H9 (cell line): ENCODE measurements around the gene GTF2F2. TPM values are rescaled to one million over a fixed set of nuclear protein-coding genes. Genes with fewer than 3 reads are reported as not detected.

ENCODE experiments used
- DNase-seq: peaks from one replicate; pipeline ENCODE4 v3.0.0-alpha.2; 2017
- H2AFZ ChIP-seq: one replicate; pipeline ENCODE4 v1.6.1; 2013; ENCODE audit warnings: mild to moderate bottlenecking, low read length, control low read depth, moderate library complexity
- H2AK5ac ChIP-seq: 2 replicates; pipeline ENCODE4 v1.6.1; 2013; ENCODE audit warnings: low read length, control low read depth, mixed read lengths; ENCODE audit not compliant: insufficient read length
- H2BK120ac ChIP-seq: one replicate; pipeline ENCODE4 v1.6.1; 2013; ENCODE audit warnings: low read depth, mild to moderate bottlenecking, low read length, control low read depth, inconsistent platforms; ENCODE audit not compliant: poor library complexity, severe bottlenecking
- H2BK12ac ChIP-seq: 2 replicates; pipeline ENCODE4 v1.6.1; 2013; ENCODE audit warnings: low read length, control low read depth, mixed read lengths, low read depth; ENCODE audit not compliant: insufficient read length
- H2BK15ac ChIP-seq: 2 replicates; pipeline ENCODE4 v1.6.1; 2013; ENCODE audit warnings: low read depth, low read length, control low read depth
- H2BK20ac ChIP-seq: one replicate; pipeline ENCODE4 v1.6.1; 2013; ENCODE audit warnings: low read depth, mild to moderate bottlenecking, low read length, control low read depth, inconsistent platforms; ENCODE audit not compliant: poor library complexity, severe bottlenecking
- H2BK5ac ChIP-seq: 2 replicates; pipeline ENCODE4 v1.6.1; 2013; ENCODE audit warnings: low read length, control low read depth, mixed read lengths; ENCODE audit not compliant: insufficient read length
- H3K14ac ChIP-seq: 2 replicates; pipeline ENCODE4 v1.6.1; 2013; ENCODE audit warnings: low read length, control low read depth; ENCODE audit not compliant: insufficient read depth
- H3K18ac ChIP-seq: 2 replicates; pipeline ENCODE4 v1.6.1; 2013; ENCODE audit warnings: low read depth, mild to moderate bottlenecking, mixed read lengths, low read length, control low read depth; ENCODE audit not compliant: insufficient read length
- H3K23ac ChIP-seq: 2 replicates; pipeline ENCODE4 v1.6.1; 2013; ENCODE audit warnings: low read length, control low read depth, mixed read lengths, low read depth; ENCODE audit not compliant: insufficient read length
- H3K23me2 ChIP-seq: 2 replicates; pipeline ENCODE4 v1.6.1; 2013; ENCODE audit warnings: low read depth, mild to moderate bottlenecking, mixed read lengths, low read length, control low read depth; ENCODE audit not compliant: insufficient read length, poor library complexity, severe bottlenecking
- H3K27ac ChIP-seq: 2 replicates; pipeline ENCODE4 v1.5.1; 2013; ENCODE audit warnings: low read length, control low read depth, mixed read lengths, low read depth; ENCODE audit not compliant: insufficient read length
- H3K27me3 ChIP-seq: 2 replicates; pipeline ENCODE4 v1.6.1; 2013; ENCODE audit warnings: low read length, control low read depth, inconsistent platforms; ENCODE audit not compliant: insufficient read depth
- H3K4ac ChIP-seq: 2 replicates; pipeline ENCODE4 v1.6.1; 2013; ENCODE audit warnings: low read depth, mild to moderate bottlenecking, control low read depth, inconsistent platforms, low read length, moderate library complexity
- H3K4me1 ChIP-seq: 2 replicates; pipeline ENCODE4 v1.6.1; 2013; ENCODE audit warnings: low read length, control low read depth, inconsistent platforms; ENCODE audit not compliant: insufficient read depth
- H3K4me2 ChIP-seq: 2 replicates; pipeline ENCODE4 v1.6.1; 2013; ENCODE audit warnings: low read length, control low read depth, mixed read lengths; ENCODE audit not compliant: insufficient read length, insufficient read depth
- H3K56ac ChIP-seq: 2 replicates; pipeline ENCODE4 v1.6.1; 2013; ENCODE audit warnings: low read depth, mild to moderate bottlenecking, mixed read lengths, low read length, control low read depth; ENCODE audit not compliant: insufficient read length
- H3K79me1 ChIP-seq: 2 replicates; pipeline ENCODE4 v1.6.1; 2013; ENCODE audit warnings: low read depth, mild to moderate bottlenecking, moderate library complexity, low read length, control low read depth, inconsistent platforms; ENCODE audit not compliant: insufficient read depth, poor library complexity, severe bottlenecking
- H3K79me2 ChIP-seq: 2 replicates; pipeline ENCODE4 v1.6.1; 2013; ENCODE audit warnings: low read length, control low read depth, inconsistent platforms; ENCODE audit not compliant: insufficient read depth
- H3K9ac ChIP-seq: 2 replicates; pipeline ENCODE4 v1.6.1; 2013; ENCODE audit warnings: low read length, control low read depth, mixed read lengths; ENCODE audit not compliant: insufficient read length; ENCODE audit errors: extremely low read depth
- H3K9me3 ChIP-seq: one replicate; pipeline ENCODE4 v1.6.1; 2013; ENCODE audit warnings: low read depth, low read length, inconsistent platforms; ENCODE audit not compliant: control insufficient read depth
- H3T11ph ChIP-seq: one replicate; pipeline ENCODE4 v1.6.1; 2013; ENCODE audit warnings: mild to moderate bottlenecking, low read length, control low read depth, inconsistent platforms
- H4K20me1 ChIP-seq: one replicate; pipeline ENCODE4 v1.6.1; 2013; ENCODE audit not compliant: control insufficient read depth, insufficient read length, insufficient read depth
- H4K5ac ChIP-seq: 2 replicates; pipeline ENCODE4 v1.6.1; 2013; ENCODE audit warnings: low read depth, mild to moderate bottlenecking, mixed read lengths, low read length, control low read depth; ENCODE audit not compliant: insufficient read length
- H4K8ac ChIP-seq: replicated peaks from 2 replicates; pipeline ENCODE4 v1.6.1; 2013; ENCODE audit warnings: low read length, control low read depth, mixed read lengths, low read depth; ENCODE audit not compliant: insufficient read length
- H4K91ac ChIP-seq: 2 replicates; pipeline ENCODE4 v1.6.1; 2013; ENCODE audit warnings: low read depth, mild to moderate bottlenecking, moderate library complexity, mixed read lengths, low read length, control low read depth; ENCODE audit not compliant: insufficient read length
- H3K27ac Mint-ChIP-seq, 3 experiments: 2 replicates in 2 of 3; 3 replicates in 1 of 3; pipeline ENCODE4 v1.8.0; 2020 to 2021; ENCODE audit warnings: mixed read lengths in 3 of 3, mild to moderate bottlenecking in 1 of 3, moderate library complexity in 1 of 3
- H3K27me3 Mint-ChIP-seq: 2 replicates; pipeline ENCODE4 v1.8.0; 2021; ENCODE audit warnings: low read depth, mild to moderate bottlenecking, moderate library complexity, mixed read lengths
- H3K36me3 Mint-ChIP-seq, 3 experiments: 2 replicates in 2 of 3; 3 replicates in 1 of 3; pipeline ENCODE4 v1.8.0; 2020 to 2021; ENCODE audit warnings: low read depth in 3 of 3, mixed read lengths in 3 of 3; ENCODE audit not compliant: insufficient read depth in 1 of 3
- H3K4me1 Mint-ChIP-seq, 2 experiments: 2 replicates each; pipeline ENCODE4 v1.8.0; 2020; ENCODE audit warnings: mixed read lengths in 2 of 2
- H3K4me3 Mint-ChIP-seq, 2 experiments: 2 replicates in 1 of 2; 3 replicates in 1 of 2; pipeline ENCODE4 v1.8.0; 2020 to 2021; ENCODE audit warnings: mild to moderate bottlenecking in 2 of 2, mixed read lengths in 2 of 2, moderate library complexity in 1 of 2
- H3K9me3 Mint-ChIP-seq, 2 experiments: 2 replicates in 1 of 2; 3 replicates in 1 of 2; pipeline ENCODE4 v1.8.0; 2020; ENCODE audit warnings: mild to moderate bottlenecking in 2 of 2, mixed read lengths in 2 of 2, moderate library complexity in 1 of 2
- WGBS: extraction: QIAGEN DNeasy Blood & Tissue Kit; methylation state at CpG from one replicate; pipeline ENCODE4 v1.1.7; 2013; ENCODE audit warnings: missing lambda C conversion rate, low lambda C conversion rate, mixed read lengths; ENCODE audit not compliant: insufficient read length; ENCODE audit errors: extremely low coverage; 5-methylcytosine and 5-hydroxymethylcytosine counted together
- total RNA-seq: library from RNA; stranded (reverse); gene quantifications from 2 replicates; pipeline ENCODE4 v1.2.1, GENCODE V29; 2021
- TF ChIP-seq, protein P1 (sequence below): fragments of 200-600 bp; sonication (generic); conservative IDR thresholded peaks from 3 replicates; pipeline ENCODE4 v1.8.0; 2021; ENCODE audit warnings: antibody characterized with exemption, mild to moderate bottlenecking

The GTF2F2 gene
- total RNA-seq, 1 experiment from 2014 or later, result 29.6 TPM

- Mint-ChIP-seq H3K36me3 (no peaks in the 10 kb centered on the region), H3K4me3 (no peak overlapping the region), H3K9me3 (no peaks in the 10 kb centered on the region), H3K27ac (peak overlapping the region in 1 of 3 experiments; percentile 45; a peak in 1 of 7 replicates), H3K4me1 (peaks cover 28 to 36% of the 10 kb centered on the region in 2 experiments), H3K27me3 (no peaks in the 10 kb centered on the region)
- no peaks in the 10 kb centered on the region for H3K9me3 ChIP-seq
- H2AK5ac ChIP-seq, result no peak overlapping the region
- H3K18ac ChIP-seq, result no peak overlapping the region
- no peak overlapping the region for H3K9ac ChIP-seq
- no peak overlapping the region for H3K14ac ChIP-seq
- WGBS, result no CpG with 5 or more reads among the region's 11 CpGs
- H3K4me2 ChIP-seq, result no peak overlapping the region
- peaks cover 4% of the 10 kb centered on the region; the same call in 1 of the 2 replicates for H3K4me1 ChIP-seq
- peak; percentile 74 for DNase-seq
- H2AFZ ChIP-seq, result peak overlapping the region; percentile 43
- H3K27ac ChIP-seq, result no peak overlapping the region
- no peak overlapping the region for H2BK15ac ChIP-seq
- no peaks in the 10 kb centered on the region for H3K79me2 ChIP-seq
- H3K79me1 ChIP-seq, result no peaks in the 10 kb centered on the region
- no peak overlapping the region for H3K56ac ChIP-seq
- H3T11ph ChIP-seq, result no peak overlapping the region
- no peak overlapping the region for H4K5ac ChIP-seq
- no peaks in the 10 kb centered on the region for H4K20me1 ChIP-seq
- H2BK5ac ChIP-seq, result no peak overlapping the region
- H3K23me2 ChIP-seq, result no peaks in the 10 kb centered on the region
- no peak overlapping the region for H3K23ac ChIP-seq
- TF ChIP-seq, protein P1, sequence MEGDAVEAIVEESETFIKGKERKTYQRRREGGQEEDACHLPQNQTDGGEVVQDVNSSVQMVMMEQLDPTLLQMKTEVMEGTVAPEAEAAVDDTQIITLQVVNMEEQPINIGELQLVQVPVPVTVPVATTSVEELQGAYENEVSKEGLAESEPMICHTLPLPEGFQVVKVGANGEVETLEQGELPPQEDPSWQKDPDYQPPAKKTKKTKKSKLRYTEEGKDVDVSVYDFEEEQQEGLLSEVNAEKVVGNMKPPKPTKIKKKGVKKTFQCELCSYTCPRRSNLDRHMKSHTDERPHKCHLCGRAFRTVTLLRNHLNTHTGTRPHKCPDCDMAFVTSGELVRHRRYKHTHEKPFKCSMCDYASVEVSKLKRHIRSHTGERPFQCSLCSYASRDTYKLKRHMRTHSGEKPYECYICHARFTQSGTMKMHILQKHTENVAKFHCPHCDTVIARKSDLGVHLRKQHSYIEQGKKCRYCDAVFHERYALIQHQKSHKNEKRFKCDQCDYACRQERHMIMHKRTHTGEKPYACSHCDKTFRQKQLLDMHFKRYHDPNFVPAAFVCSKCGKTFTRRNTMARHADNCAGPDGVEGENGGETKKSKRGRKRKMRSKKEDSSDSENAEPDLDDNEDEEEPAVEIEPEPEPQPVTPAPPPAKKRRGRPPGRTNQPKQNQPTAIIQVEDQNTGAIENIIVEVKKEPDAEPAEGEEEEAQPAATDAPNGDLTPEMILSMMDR, result no peak
- H2BK12ac ChIP-seq, result no peak overlapping the region
- H3K27me3 ChIP-seq, result no peaks in the 10 kb centered on the region
- no peak overlapping the region for H4K8ac ChIP-seq
- H3K4ac ChIP-seq, result no peak overlapping the region
- H4K91ac ChIP-seq, result no peak overlapping the region
- H2BK120ac ChIP-seq, result no peak overlapping the region
- H2BK20ac ChIP-seq, result no peak overlapping the region
These were observed 11.6 kb upstream of the GTF2F2 start for GRCh38 chr13:45108716-45109101.
